ENCODE measurements around the gene PDCD2L. TPM values are rescaled to one million over a fixed set of nuclear protein-coding genes. Genes with fewer than 3 reads are reported as not detected.

PDCD2L gene
- total RNA-seq, 4 donors from 2014 or later, result 8.6 to 14.8 (median 12.5) TPM

DNA sequence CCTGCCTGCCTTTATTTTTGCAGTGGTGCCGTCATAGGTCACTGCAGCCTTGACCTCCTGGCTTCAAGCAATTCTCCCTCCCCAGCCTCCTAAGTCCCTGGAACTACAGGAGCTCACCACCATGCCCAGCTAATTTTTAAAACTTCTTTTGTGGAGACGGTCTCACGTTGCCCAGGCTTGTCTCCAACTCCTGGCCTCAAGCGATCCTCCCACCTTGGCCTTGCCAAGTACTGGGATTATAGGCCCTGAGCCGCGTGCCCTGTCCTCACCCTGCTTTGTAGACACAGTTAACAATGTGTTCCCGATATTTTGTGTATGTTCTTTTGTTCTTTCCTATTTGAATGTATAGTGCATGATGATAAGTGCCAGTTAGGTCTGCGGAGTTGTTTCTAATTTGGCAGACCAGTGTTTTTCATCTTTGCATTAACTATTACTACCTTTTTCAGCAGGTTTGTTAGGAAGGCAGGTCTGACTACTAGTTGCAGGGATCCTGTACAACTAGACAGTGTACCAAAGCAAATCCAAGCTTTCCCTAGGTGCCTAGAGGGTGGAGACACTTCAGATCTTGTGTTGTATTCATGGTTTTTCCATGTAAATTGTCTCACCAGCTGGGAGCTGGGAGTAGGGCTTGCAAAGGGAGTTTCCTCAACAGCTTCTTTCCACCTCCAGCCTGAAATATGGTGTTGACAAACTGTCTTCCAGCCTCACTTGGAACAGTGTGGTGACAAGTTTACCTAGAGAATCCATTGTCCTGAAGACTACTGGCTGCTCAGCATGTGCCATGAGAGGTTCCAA lies 67.9 kb downstream of the PDCD2L start:
- peaks cover 4 to 18% (median 7%) of the 10 kb centered on the region in 4 donors for H3K4me1 ChIP-seq
- no peak overlapping the region for H3K27ac ChIP-seq (replicated peaks in 1 of 4)
- WGBS, result 80% methylated on average over 8 of the region's 8 CpGs
- intact Hi-C loops (cut with DNase I), result no loop called here
- H3K36me3 ChIP-seq, result peaks cover 20 to 67% (median 57%) of the 10 kb centered on the region in 4 donors
- H3K4me3 ChIP-seq, result no peak overlapping the region
- no peaks in the 10 kb centered on the region for H3K27me3 ChIP-seq
- TF ChIP-seq POLR2A (IDR thresholded peaks at IDR 0.05; ENCODE audit: low read depth), result no peak
- TF ChIP-seq EP300 (IDR thresholded peaks at IDR 0.05), result no peak
- TF ChIP-seq, protein P1, sequence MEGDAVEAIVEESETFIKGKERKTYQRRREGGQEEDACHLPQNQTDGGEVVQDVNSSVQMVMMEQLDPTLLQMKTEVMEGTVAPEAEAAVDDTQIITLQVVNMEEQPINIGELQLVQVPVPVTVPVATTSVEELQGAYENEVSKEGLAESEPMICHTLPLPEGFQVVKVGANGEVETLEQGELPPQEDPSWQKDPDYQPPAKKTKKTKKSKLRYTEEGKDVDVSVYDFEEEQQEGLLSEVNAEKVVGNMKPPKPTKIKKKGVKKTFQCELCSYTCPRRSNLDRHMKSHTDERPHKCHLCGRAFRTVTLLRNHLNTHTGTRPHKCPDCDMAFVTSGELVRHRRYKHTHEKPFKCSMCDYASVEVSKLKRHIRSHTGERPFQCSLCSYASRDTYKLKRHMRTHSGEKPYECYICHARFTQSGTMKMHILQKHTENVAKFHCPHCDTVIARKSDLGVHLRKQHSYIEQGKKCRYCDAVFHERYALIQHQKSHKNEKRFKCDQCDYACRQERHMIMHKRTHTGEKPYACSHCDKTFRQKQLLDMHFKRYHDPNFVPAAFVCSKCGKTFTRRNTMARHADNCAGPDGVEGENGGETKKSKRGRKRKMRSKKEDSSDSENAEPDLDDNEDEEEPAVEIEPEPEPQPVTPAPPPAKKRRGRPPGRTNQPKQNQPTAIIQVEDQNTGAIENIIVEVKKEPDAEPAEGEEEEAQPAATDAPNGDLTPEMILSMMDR (IDR thresholded peaks at IDR 0.05), result no peak
- no peak for TF ChIP-seq POLR2AphosphoS5 (IDR thresholded peaks at IDR 0.05)
- H3K9me3 ChIP-seq, result no peaks in the 10 kb centered on the region
- no peak for DNase-seq (ENCODE audit: extremely low spot score)

DNA sequence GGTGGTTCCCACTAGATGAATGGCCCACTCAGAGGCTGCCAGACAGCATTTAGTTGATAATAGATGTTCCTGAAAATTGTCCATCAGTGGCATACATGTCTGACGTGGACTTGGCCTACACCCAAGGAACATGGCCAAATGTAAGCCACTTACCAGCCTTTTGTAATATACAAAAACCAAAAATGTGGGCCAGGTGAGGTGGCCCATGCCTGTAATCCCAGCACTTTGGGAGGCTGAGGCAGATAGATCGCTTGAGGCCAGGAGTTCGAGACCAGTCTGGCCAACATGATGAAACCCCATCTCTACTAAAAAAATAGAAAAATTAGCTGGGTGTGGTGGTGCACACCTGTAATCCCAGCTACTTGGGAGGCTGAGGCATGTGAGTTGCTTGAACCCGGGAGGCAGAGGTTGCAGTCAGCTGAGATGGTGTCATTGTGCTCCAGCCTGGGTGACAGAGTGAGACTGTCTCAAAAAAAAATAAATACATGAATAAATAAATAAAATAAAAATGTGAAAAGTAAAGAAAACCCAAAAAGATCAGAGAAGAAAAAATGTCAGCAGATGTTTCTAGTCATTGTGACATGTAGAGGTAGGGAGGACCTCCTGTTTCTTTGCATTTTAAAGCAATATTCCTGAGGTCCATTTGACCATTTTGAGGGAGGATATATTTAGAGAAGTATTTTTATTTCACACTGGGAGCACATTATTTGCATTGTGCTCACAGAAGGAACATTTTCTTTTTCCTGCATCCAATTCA lies 70.2 kb downstream of the PDCD2L start:
- no peak overlapping the region for H3K27ac ChIP-seq (replicated peaks in 1 of 4)
- DNase-seq (ENCODE audit: extremely low spot score), result no peak
- no peak overlapping the region for H3K4me3 ChIP-seq
- WGBS, result 75% methylated on average over 4 of the region's 4 CpGs
- peaks cover 4 to 18% (median 5%) of the 10 kb centered on the region in 4 donors for H3K4me1 ChIP-seq
- intact Hi-C loops (cut with DNase I), result no loop called here
- TF ChIP-seq POLR2A (IDR thresholded peaks at IDR 0.05; ENCODE audit: low read depth), result no peak
- TF ChIP-seq, protein P1 (IDR thresholded peaks at IDR 0.05), result no peak
- TF ChIP-seq EP300 (IDR thresholded peaks at IDR 0.05), result no peak
- no peak for TF ChIP-seq POLR2AphosphoS5 (IDR thresholded peaks at IDR 0.05)
- no peaks in the 10 kb centered on the region for H3K27me3 ChIP-seq
- no peaks in the 10 kb centered on the region for H3K9me3 ChIP-seq
- H3K36me3 ChIP-seq, result peaks cover 15 to 45% (median 36%) of the 10 kb centered on the region in 4 donors

DNA sequence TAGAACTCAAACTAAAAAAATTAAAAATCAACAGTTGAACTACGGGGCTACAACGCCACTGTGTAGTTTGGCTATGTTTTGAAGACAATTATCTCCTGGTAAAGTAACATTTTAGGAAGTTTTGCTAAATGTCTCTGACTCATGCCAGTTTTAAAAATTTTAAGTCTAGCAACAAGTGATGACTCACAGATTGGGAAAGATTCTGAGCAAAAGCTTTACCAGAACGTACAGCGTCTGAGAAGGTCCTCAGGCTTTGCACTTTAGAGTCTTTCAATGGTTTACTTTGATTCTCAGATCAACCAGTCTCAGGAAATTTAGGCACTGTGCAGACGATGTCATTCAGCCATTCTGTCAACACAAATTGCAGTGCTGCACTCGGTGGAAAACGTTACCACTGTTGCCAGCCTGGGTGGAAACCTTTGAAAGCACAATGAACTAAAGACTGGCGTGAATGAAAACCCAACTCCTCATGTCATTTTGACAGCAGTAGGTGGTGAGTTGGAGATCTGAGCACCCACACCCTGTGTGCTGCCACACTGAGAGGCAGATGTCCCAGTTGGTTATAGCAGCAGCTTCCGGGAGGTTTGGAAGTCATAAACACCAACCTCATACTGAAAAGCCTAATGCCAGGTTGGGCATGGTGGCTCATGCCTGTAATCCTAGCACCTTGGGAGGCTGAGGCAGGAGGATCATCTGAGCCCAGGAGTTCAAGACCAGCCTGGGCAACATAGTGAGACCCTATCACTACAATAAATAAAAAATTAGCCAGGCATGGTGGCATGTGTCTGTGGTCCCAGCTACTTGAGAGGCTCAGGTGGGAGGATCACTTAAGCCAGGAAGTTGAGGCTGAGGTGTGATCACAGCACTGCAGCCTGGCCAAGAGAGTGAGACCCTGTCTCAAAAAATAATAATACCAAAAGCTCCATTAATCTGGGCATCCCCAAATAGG lies 71.1 kb downstream of the PDCD2L start:
- TF ChIP-seq POLR2AphosphoS5 (IDR thresholded peaks at IDR 0.05) (peak in 1 of 2 donors; percentile 20), EP300 (IDR thresholded peaks at IDR 0.05) (no peak), POLR2A (IDR thresholded peaks at IDR 0.05; ENCODE audit: low read depth) (no peak)
- TF ChIP-seq, protein P1 (IDR thresholded peaks at IDR 0.05), result no peak
- 49% methylated on average over 9 of the region's 9 CpGs for WGBS
- intact Hi-C loops (cut with DNase I), result no loop called here
- H3K9me3 ChIP-seq, result no peaks in the 10 kb centered on the region
- no peak overlapping the region for H3K4me3 ChIP-seq
- peaks cover 9 to 36% (median 29%) of the 10 kb centered on the region in 4 donors for H3K36me3 ChIP-seq
- H3K4me1 ChIP-seq, result peaks cover 4 to 18% (median 5%) of the 10 kb centered on the region in 4 donors
- peak overlapping the region in 3 of 4 donors; percentile 30 to 58 (median 43) for H3K27ac ChIP-seq (replicated peaks in 1 of 4)
- no peaks in the 10 kb centered on the region for H3K27me3 ChIP-seq
- DNase-seq (ENCODE audit: extremely low spot score), result no peak

Other genes with a start within 250 kb of the PDCD2L start
- 100 to 1,000 TPM in 3 of 4 donors, 10 to 100 TPM in 1; 94.4 to 172 (median 130) TPM for gene LSM14A, start 231.9 kb upstream of the PDCD2L start, total RNA-seq
- 10 to 100 TPM; 11.2 to 31.0 (median 20.8) TPM for gene GARRE1, start 149.8 kb upstream of the PDCD2L start, total RNA-seq
- gene GPI, start 39.2 kb upstream of the PDCD2L start, total RNA-seq, result 100 to 1,000 TPM; 121 to 313 (median 212) TPM
- 10 to 100 TPM; 68.3 to 95.6 (median 88.6) TPM for gene UBA2, start 24.0 kb downstream of the PDCD2L start, total RNA-seq
- gene WTIP, start 77.4 kb downstream of the PDCD2L start, total RNA-seq, result 10 to 100 TPM; 19.1 to 68.0 (median 43.4) TPM

All from esophagus muscularis mucosa (tissue), 4 donors.